Astrocyte (in vitro differentiated cells and primary cell): Measurements from ENCODE around the gene RELN. TPM values are rescaled to one million over a fixed set of nuclear protein-coding genes. Genes with fewer than 3 reads are reported as not detected.

Experiments
- DNase-seq: peaks from one replicate; pipeline ENCODE4 v3.0.0-alpha.2; 2010; ENCODE audit warnings: low read depth
- FAIRE-seq: peaks from 2 replicates; lab custom pipeline; 2011; peaks lifted over from hg19 to GRCh38; lab: Jason Lieb, UNC
- H2AFZ ChIP-seq: 2 replicates; pipeline ENCODE4 v1.6.0; 2012; ENCODE audit warnings: low read depth, low read length, inconsistent platforms
- H3K27ac ChIP-seq: 2 replicates; pipeline ENCODE4 v1.5.1; 2011; ENCODE audit warnings: low read depth, low read length, inconsistent platforms
- H3K27me3 ChIP-seq: 2 replicates; pipeline ENCODE4 v1.6.0; 2011; ENCODE audit warnings: low read length, inconsistent platforms; ENCODE audit not compliant: insufficient read depth
- H3K36me3 ChIP-seq: 2 replicates; pipeline ENCODE4 v1.5.1; 2011; ENCODE audit warnings: low read length, inconsistent platforms; ENCODE audit not compliant: insufficient read depth
- H3K4me1 ChIP-seq: 2 replicates; pipeline ENCODE4 v1.5.1; 2011; ENCODE audit warnings: low read length, inconsistent platforms; ENCODE audit not compliant: insufficient read depth
- H3K4me2 ChIP-seq: 2 replicates; pipeline ENCODE4 v1.6.0; 2012; ENCODE audit warnings: low read length, inconsistent platforms
- H3K4me3 ChIP-seq: 2 replicates; pipeline ENCODE4 v1.5.1; 2011; ENCODE audit warnings: low read depth, mild to moderate bottlenecking, low read length, inconsistent platforms; ENCODE audit not compliant: insufficient read depth
- H3K79me2 ChIP-seq: 2 replicates; pipeline ENCODE4 v1.6.0; 2012; ENCODE audit warnings: mild to moderate bottlenecking, low read length, inconsistent platforms; ENCODE audit not compliant: insufficient read depth
- H3K9ac ChIP-seq: 2 replicates; pipeline ENCODE4 v1.6.0; 2012; ENCODE audit warnings: mild to moderate bottlenecking, low read length, inconsistent platforms
- H3K9me3 ChIP-seq: 2 replicates; pipeline ENCODE4 v1.5.1; 2012; ENCODE audit warnings: low read depth, mild to moderate bottlenecking, low read length, inconsistent platforms; ENCODE audit not compliant: insufficient read depth
- H4K20me1 ChIP-seq: 2 replicates; pipeline ENCODE4 v1.6.0; 2012; ENCODE audit warnings: low read length, inconsistent platforms; ENCODE audit not compliant: insufficient read depth
- H3K27ac Mint-ChIP-seq: one replicate; pipeline ENCODE4 v1.8.0; 2021; ENCODE audit warnings: mild to moderate bottlenecking, mixed read lengths; ENCODE audit not compliant: unreplicated experiment
- H3K27me3 Mint-ChIP-seq: one replicate; pipeline ENCODE4 v1.8.0; 2021; ENCODE audit warnings: low read depth, mixed read lengths; ENCODE audit not compliant: unreplicated experiment
- H3K36me3 Mint-ChIP-seq: one replicate; pipeline ENCODE4 v1.8.0; 2021; ENCODE audit warnings: low read depth, mixed read lengths; ENCODE audit not compliant: unreplicated experiment
- H3K4me1 Mint-ChIP-seq: one replicate; pipeline ENCODE4 v1.8.0; 2021; ENCODE audit warnings: low read depth, mixed read lengths; ENCODE audit not compliant: unreplicated experiment
- H3K4me3 Mint-ChIP-seq: one replicate; pipeline ENCODE4 v1.8.0; 2021; ENCODE audit warnings: mild to moderate bottlenecking, moderate library complexity, mixed read lengths; ENCODE audit not compliant: unreplicated experiment
- H3K9me3 Mint-ChIP-seq: one replicate; pipeline ENCODE4 v1.8.0; 2021; ENCODE audit warnings: mild to moderate bottlenecking, mixed read lengths; ENCODE audit not compliant: unreplicated experiment
- CTCF ChIP-seq: IDR thresholded peaks from 2 replicates; pipeline ENCODE4 v1.5.1; 2011; ENCODE audit warnings: low read depth, mild to moderate bottlenecking, inconsistent platforms, low read length, moderate library complexity; ENCODE audit not compliant: insufficient read depth
- EZH2 ChIP-seq: IDR thresholded peaks from 2 replicates; pipeline ENCODE4 v1.6.1; 2012; ENCODE audit warnings: mild to moderate bottlenecking, low read length, inconsistent platforms; ENCODE audit not compliant: insufficient read depth
- total RNA-seq: library from RNA; stranded (reverse); gene quantifications from 2 replicates; pipeline ENCODE4 v1.2.1, GENCODE V29; 2021

The RELN gene
- total RNA-seq, 1 donor from 2014 or later: 0.98 TPM

- H3K36me3 ChIP-seq: no peaks in the 10 kb centered on the region
- H2AFZ ChIP-seq: no peak overlapping the region
- H3K4me2 ChIP-seq: no peak overlapping the region
- no peaks in the 10 kb centered on the region for H4K20me1 ChIP-seq
- peaks cover 14% of the 10 kb centered on the region for H3K27me3 Mint-ChIP-seq
- H3K36me3 Mint-ChIP-seq: no peaks in the 10 kb centered on the region
- H3K27ac ChIP-seq: no peak overlapping the region
- FAIRE-seq (no peak), DNase-seq (no peak)
- H3K27ac Mint-ChIP-seq: no peak overlapping the region
- no peak overlapping the region for H3K4me3 Mint-ChIP-seq
- no peak overlapping the region for H3K9ac ChIP-seq
- no peaks in the 10 kb centered on the region for H3K27me3 ChIP-seq
- H3K79me2 ChIP-seq: no peaks in the 10 kb centered on the region
- no peak for TF ChIP-seq EZH2
- no peak for TF ChIP-seq CTCF
- H3K4me1 ChIP-seq: no peaks in the 10 kb centered on the region
- H3K9me3 Mint-ChIP-seq: no peaks in the 10 kb centered on the region
- no peaks in the 10 kb centered on the region for H3K9me3 ChIP-seq
- no peak overlapping the region for H3K4me3 ChIP-seq
- no peaks in the 10 kb centered on the region for H3K4me1 Mint-ChIP-seq
Measured at GRCh38 chr7:104023100-104023499, 33.6 kb upstream of the RELN start.

GRCh38 chr7:104018425-104018824 lies 29.0 kb upstream of the RELN start:
- no peak overlapping the region for H3K27ac ChIP-seq
- no peaks in the 10 kb centered on the region for H3K4me1 ChIP-seq
- no peaks in the 10 kb centered on the region for H3K36me3 ChIP-seq
- H2AFZ ChIP-seq: no peak overlapping the region
- no peaks in the 10 kb centered on the region for H3K9me3 ChIP-seq
- H3K4me3 ChIP-seq: no peak overlapping the region
- H4K20me1 ChIP-seq: no peaks in the 10 kb centered on the region
- TF ChIP-seq EZH2: no peak
- TF ChIP-seq CTCF: no peak
- no peak overlapping the region for H3K4me3 Mint-ChIP-seq
- no peak for DNase-seq
- peaks cover 16% of the 10 kb centered on the region for H3K27me3 Mint-ChIP-seq
- H3K4me1 Mint-ChIP-seq: no peaks in the 10 kb centered on the region
- H3K9me3 Mint-ChIP-seq: no peaks in the 10 kb centered on the region
- no peak overlapping the region for H3K4me2 ChIP-seq
- no peak for FAIRE-seq
- H3K79me2 ChIP-seq: no peaks in the 10 kb centered on the region
- no peak overlapping the region for H3K27ac Mint-ChIP-seq
- H3K9ac ChIP-seq: no peak overlapping the region
- no peaks in the 10 kb centered on the region for H3K36me3 Mint-ChIP-seq
- no peaks in the 10 kb centered on the region for H3K27me3 ChIP-seq

DNA sequence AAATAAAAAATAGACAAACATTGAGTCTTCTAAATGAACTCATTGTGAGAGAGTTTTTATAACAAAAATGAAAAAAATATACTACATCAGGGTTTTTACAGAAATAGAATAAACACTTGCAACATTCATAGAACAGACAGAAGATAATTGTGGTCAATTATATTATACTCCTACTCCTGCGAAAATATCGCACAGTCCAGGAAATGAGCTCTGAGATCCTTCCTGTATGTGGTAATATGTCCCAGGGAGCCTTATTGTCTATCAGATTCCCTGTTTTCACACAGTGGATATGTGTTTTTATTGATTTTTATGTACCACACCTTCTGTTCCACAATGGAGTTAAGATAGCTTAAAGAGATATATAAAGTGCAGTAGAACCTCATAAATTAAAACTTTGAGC lies 27.5 kb upstream of the RELN start:
- FAIRE-seq: no peak
- H3K36me3 ChIP-seq: no peaks in the 10 kb centered on the region
- no peaks in the 10 kb centered on the region for H3K9me3 ChIP-seq
- Mint-ChIP-seq H3K27me3 (peaks cover 16% of the 10 kb centered on the region), H3K9me3 (no peaks in the 10 kb centered on the region), H3K27ac (no peak overlapping the region), H3K4me3 (no peak overlapping the region), H3K36me3 (no peaks in the 10 kb centered on the region), H3K4me1 (no peaks in the 10 kb centered on the region)
- DNase-seq: no peak
- H3K9ac ChIP-seq: no peak overlapping the region
- no peaks in the 10 kb centered on the region for H3K79me2 ChIP-seq
- H3K4me2 ChIP-seq: no peak overlapping the region
- no peak overlapping the region for H3K27ac ChIP-seq
- no peaks in the 10 kb centered on the region for H4K20me1 ChIP-seq
- no peak for TF ChIP-seq EZH2
- no peak for TF ChIP-seq CTCF
- H2AFZ ChIP-seq: no peak overlapping the region
- H3K27me3 ChIP-seq: no peaks in the 10 kb centered on the region
- H3K4me3 ChIP-seq: no peak overlapping the region
- H3K4me1 ChIP-seq: no peaks in the 10 kb centered on the region
